Stimulated activated CD4-positive, alpha-beta T cell treated with anti-CD3 and anti-CD28 coated beads, Interleukin-4, amount 100 ng/mL, for 4 hours (primary cell): ENCODE data around the gene SLC30A10.
"Not testable (repeated sequence)": the region's sequence is repeated elsewhere in the genome, so short reads cannot be mapped to it uniquely, and the experiment has no call there.

Experiments used
- DNase-seq, 2 experiments: peaks; one replicate each; pipeline ENCODE4 v3.0.0-alpha.2; 2020

The SLC30A10 gene

DNA sequence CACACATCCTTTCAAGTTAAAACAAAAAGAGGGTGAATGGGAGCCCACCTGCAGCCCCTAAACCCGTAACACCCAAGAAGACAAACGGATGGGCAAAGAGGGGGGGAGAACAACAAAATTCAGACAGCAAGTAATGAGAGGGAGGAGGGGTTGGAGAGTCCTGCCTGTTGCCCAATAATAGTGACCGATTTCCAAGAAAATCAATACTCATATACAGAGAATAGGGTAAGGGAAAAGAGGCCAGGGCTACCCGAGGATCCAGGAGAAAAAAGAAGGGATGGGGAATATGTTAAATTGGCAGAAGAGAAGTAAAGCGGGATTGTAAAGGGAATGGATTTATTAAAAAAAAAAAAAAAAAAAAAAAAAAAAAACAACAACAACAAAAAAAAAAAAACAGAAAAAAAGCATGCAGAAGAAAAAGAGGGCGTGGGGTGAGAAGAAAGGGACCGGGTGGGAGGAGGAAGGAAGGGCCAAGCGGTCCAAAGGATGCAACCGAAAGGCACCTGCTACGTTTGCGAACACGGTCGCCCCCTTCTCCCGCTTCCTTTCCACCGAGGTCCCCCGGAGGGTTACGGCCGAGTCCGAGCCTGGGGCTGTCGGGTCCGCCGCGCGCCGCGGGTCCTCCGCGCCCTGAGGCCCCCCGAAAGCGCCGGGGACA lies 930 bp downstream of the SLC30A10 start:
- DNase-seq: no peak

DNA sequence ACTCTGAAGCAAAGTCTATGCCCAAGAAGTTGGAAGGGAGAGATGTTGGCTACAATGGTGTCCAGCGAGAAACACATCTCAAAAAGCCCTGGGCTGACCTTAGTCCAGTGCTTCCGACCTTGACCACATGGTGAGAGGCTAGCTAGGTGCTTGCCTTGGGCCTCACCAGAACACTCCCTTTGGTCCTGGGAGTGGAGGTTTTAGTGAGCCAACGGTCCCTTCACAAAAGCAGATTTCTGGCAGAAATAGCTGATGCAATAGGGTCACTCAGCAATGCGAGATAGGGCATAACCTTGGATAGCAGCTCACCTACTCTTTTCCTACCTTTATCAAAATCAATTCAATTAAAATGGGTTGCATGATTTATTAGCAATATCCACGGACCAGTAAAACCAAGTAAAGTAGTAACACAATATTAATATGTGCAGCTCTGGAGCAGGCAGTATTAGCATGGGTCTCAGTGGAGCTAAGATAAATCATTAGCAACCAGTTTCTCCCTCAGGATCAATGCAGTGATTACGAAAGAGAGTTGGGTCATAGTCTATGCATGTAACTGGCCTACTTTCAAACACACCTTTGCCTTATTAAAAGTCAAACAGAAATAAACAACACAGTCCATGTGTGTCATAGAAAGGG lies 1.9 kb downstream of the SLC30A10 start:
- DNase-seq: no peak

DNA sequence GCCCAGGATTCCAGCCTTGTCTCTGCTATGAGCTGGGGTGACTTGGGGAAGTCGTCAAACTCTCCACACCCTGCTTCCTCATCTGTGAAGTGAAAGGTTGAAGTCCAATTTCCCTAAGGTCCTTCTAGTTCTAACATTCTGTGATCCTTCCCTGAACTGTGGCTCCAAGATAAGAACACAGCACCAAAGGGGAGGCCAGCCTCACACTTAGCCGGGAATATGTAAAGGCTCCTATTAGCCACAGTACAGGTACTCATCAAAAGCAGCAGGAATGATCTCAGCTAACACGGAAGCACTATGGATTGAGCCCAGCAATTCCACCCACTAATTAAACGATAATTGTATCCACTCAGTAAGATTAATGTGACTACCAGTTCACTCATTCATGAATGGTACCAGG lies 4.0 kb downstream of the SLC30A10 start:
- no peak for DNase-seq

DNA sequence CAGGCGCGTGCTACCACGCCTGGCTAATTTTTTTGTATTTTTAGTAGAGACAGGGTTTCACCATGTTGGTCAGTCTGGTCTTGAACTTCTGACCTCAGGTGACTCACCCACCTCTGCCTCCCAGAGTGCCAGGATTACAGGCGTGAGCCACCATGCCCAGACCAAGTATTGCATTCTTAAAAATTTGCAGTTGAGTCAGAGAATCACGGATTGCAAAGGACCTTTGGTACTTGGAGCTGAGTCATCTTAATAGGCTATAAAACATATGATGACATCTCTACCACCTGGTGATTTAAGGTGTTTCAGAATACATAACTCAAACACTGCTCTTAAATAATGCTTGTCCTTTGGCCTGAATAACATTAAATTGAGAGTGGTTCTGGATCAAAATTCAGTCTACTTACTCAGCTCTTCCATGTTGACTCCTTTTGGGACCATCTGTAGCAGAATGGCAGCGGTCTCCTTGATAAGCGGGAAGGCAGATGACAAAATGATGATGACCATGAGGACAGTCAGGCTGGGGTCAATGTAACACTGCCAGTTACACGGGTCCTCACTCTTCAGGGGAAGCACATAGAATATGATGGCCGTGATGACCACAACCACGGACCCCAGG lies 10.4 kb downstream of the SLC30A10 start:
- no peak for DNase-seq

DNA sequence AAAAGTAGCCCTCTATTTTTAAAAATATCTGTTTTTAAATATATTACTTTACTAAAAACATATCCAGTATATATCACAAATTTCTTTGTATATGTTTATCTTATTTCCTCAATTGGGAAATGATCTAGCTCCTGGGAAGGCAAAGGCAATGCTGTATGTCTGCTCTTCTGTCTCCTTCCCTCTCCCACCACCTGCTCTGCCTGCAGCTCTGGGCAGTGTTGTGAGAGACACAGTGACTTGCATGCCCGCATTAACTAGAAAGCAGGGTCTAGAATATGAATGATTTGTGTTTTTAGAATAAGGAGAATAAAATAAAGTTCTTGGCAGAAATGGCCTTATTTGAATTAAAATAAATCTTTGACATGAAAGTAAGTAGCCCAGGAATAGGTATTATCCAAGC lies 11.1 kb downstream of the SLC30A10 start:
- no peak for DNase-seq

DNA sequence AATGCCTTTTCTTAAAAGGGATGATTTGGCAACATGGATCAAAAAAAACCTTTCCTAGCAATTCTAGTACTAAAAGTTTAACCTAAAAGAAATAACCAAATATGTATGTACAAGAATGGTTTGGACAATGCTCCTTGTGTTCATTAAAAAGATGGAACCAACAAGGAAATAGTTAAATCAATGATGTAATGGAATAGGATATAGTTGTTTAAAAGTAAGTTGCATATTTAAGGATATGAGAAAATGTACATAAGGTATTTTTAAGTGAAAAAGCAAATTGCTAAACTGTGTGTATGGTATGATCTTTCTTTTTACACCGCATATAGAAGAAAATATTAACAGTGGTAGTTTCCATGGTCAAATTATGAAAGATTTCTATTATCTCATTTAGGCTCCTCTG lies 12.1 kb downstream of the SLC30A10 start:
- no peak for DNase-seq

DNA sequence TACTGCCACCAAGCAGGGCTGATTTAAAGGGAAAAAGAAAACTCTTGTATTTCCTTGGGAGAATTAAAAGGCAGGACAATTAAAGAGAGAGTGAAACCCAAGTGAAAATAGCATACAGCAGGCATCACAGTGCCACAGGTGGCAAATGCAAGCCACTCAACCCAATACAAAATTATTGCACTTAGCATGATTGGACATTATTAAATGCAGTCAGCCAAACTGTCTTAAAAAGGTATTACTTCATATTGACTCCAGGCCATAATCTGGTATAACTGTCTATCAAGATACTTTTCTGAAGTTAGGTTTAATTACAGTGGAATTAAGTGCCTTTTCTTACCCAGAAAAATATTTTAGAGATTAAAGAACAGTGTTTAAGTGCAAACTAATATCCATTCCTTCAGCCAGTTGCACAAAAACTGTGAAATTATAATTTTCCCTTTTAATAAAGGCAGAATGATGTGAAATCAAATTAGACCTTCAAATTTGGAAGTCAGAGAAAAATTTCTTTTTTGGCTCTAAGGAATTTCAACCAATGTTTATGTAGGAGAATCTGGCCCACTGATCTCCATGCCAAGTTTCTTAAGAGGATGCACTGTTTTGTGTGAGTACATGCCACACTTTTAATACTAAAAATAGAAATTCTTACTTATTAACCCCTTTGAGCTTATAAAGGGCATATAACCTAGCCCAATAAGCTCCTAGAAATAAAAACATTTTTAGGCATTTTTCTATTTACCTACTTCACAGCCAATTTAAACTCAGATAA lies 15.2 kb downstream of the SLC30A10 start:
- DNase-seq: no peak

DNA sequence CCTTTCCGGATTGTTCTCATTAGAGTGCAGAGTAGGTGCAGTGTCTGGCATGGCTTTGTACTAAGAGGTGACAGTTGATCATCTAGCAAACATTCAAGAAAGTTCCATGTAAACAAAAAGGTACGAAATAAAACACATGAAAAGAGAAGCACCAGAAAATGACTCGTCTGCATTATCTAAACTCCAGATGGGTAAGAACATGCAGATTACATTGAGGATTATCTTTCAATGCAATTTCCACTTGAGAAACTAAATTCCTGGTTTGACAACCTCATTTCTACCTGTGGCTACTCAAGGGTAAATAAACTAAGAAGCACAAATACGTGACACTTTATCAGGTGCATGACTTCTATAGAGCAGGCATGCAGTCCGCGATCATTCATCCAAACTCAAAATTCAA lies 17.6 kb downstream of the SLC30A10 start:
- DNase-seq: no peak

DNA sequence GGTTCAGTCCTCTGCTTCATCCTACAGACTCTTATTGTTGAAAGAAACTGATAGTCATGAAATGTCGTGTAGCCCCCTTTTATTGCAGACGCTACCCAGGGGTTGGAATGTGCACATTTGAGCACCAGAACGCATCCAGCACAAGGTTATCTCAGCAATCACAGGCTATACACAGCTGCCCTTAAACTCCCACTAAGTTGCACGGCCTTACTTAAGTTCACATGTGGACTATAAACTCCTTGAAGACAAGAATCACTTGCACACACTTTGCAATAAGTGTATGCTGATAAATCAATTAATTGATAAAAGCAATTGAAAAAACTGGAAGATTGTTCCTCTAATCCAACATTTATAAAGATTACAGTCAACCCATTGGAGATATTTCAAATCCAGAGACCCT lies 18.9 kb downstream of the SLC30A10 start:
- no peak for DNase-seq

DNA sequence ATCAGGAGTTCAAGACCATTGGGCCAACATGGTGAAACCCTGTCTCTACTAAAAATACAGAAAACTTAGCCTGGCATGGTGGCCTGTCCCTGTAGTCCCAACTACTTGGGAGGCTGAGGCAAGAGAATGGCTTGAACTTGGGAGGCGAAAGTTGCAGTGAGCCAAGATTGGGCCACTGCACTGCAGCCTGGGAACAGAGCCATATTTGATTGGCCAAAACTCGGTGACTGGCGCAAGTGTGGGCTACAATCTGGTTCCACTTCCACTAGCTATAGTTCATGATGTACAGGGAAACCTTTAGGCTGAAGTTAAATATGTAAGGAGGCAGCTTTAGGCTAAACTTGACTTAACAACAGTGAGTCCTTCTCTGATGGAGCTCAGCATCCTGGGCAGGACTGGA lies 20.2 kb downstream of the SLC30A10 start:
- DNase-seq: no peak

DNA sequence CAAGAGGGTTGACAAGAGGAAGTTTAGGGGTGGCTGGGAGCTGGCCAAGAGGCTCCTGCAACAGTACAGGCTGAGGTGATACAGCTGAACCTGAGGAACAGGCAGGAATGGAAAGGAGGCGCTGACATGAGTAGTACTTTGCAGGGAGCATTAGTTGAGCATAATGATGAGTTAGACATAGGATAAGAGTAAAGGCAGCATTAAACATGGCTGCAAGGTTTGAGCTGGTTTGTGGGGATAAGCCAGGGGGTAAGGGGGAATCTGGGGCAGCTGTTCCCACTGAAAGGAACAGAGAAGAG lies 20.6 kb downstream of the SLC30A10 start:
- no peak for DNase-seq

DNA sequence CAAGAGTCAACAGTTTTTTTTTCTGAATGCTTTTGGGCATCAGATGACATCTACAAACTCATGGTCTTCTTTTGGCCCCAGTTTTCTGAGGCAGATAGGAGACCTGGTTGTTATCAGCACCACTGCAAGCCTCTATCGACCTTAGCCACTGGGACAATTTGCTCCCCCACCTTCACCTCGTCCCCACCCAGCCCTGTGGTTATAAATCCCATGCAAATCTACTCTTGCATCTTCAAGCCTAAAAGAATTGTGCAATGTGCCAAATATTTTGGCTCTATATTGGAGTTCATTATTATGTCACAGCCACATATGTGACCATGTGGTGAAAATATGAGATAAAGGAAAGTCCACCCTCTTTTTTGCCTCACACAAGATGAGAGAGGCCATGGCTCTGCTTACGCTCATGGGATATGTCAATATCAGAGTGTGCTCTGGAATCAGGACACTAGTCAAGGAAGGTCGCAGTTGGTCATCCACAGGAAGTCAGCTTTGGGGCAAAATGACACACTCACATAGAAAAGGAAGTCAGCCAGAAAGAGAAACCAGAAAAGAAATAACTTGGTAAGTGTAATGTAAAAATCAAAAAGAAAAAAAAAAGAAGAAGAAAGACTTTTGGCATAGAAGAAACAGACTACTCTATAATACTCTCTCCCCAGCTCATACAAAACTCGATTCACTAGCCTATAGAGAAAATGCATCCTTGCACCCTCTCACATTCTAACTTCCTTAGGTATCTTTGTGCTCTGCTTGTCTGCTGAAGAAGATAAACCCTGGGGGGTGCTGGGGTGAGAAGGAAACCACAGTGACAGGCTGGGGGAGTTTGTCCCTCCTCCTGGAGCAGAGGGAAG lies 21.2 kb downstream of the SLC30A10 start:
- no peak for DNase-seq

DNA sequence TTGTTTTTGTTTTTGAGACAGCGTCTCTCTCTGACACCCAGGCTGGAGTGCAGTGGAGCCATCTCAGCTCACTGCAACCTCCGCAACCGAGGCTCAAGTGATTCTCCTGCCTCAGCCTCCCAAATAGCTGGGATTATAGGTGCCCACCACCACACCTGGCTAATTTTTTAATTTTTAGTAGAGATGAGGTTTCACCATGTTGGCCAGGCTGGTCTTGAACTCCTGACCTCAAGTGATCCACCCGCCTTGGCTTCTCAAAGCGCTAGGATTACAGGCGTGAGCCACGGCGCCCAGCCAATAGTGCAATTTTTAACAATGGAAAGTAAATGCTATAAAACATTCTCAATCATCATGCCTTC lies 21.8 kb downstream of the SLC30A10 start:
- DNase-seq: not testable (repeated sequence)

DNA sequence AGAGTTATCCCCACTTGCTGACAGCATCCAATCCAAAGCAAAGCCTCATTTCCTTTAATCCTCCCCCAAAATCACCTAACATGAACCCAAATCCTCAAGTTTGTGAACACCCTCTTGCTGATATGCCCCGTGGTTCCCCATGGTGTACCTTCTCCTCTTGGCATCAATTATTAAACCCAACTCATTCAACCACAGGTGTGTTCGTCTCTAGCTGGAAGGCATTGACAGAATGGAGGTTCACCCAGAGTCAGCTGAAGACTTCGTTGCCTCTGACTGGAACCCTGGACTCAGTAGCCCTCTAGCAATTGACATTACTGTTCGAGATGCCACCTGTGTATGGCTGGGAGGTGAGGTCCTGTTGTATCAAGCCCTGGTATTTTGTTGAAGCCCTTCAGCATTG lies 22.8 kb downstream of the SLC30A10 start:
- no peak for DNase-seq

DNA sequence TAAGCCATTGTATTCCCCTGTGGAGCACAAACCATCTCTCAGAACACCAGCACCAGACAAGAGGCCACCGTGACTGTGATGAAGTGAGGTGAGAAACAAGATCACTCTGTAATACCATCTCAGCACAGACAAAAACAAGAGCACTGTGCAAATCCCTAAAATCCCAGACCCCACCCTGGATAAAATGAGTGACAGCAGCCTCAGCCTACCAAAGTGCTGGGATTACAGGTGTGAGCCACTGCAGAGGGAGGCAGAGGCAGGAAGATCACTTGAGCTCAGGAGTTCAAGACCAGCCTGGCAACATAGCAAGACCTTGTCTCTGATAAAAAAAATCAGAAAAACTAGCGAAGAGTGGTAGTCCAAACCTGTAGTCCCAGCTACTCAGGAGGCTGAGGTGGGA lies 23.4 kb downstream of the SLC30A10 start:
- DNase-seq: no peak

DNA sequence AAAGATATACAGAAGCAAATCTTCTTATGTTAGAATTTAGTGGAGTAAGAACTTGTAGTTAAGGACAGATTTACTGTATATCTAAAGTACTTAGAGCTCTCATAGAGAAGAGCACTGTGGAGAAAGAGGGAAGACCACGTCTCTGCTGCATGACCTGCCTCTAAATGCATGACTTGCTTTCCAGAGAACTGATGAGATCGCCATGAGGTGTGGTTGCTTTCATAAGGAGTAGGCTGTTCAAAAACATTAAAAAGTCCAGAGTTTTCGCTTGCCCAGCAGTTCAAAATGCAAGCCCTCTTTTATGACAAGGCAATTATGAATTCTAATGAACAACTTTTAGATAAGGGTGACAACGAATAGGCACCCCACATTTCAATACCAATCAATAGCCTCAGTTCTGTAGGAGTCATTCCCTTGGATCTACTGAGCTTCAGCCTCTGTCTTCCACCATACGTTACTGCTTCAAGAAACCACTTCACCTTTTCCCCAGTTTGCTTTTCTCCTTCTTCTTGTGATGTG lies 24.9 kb downstream of the SLC30A10 start:
- DNase-seq: no peak

DNA sequence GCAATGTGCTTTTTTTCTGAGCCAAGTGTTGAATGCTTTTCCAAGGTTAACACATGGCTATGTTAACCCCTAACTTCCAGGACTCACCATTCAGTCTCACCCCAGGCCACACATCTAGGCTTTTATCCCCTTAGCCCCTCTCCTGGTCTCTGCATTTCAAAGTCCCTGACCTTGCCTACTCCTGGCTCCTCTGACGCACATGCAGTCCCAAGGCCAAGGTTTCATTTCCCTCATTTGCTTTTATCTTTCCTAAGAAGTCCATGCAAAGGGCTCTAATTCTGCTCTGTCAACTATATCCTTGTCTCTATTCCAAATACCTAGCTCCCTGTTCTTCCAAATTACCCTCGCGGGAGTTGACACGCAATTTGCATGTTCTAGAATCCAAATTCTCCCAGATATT lies 25.4 kb downstream of the SLC30A10 start:
- DNase-seq: no peak

DNA sequence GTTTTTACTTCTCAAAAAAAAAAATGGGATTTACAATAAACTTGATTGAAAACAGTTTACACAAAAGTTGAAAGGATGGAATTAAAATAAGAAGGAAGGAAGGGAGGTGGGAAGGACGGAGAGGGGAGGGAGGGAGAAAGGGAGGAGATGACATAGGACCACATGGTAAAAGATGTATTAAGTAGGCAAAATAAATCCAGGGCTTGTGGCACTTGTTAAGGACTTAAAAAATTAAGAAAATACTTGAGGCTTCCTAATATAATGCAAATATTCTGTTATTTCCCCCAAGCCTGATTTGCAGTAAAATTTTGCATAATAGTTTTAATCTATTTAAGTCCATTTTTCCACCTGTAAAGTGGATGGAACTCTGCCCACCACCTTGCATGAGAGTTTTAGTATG lies 27.5 kb downstream of the SLC30A10 start:
- DNase-seq: no peak

DNA sequence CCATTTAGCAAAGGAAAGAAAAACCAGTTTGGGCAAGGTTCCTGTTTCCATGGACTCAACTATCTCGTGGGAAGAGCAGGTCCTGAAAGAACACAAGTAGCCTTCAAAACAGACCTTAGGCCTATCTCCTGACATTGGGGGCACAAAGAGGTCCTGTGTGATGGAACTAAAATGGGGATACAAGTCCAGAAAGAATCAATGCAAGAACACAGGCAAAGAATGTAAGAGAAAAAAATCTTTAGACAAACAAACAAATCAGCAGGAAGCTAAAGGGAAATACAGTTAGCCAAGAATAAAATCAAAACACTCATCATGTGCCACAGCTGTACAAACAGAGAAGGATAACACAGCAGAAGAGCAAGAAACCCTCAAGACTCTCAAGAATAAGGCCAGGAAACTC lies 28.2 kb downstream of the SLC30A10 start:
- no peak for DNase-seq

DNA sequence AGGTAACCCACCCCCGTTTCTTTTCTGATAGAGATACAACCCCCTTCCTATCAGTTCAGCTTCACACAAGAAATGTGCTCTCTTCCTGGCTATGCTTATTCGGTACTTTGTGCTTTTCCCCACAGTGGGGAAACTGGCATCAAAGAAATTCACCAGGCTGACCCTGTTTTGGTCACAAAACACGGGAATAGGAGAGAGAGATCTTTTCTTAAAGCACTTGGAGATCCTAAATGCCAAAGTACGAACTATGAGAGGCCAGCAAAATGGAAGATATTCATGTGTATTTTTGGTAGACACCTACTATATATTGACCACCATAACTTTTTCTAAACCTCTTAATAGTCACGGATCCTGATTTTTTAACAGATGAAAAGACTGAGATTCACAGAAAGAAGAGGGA lies 30.0 kb downstream of the SLC30A10 start:
- no peak for DNase-seq

DNA sequence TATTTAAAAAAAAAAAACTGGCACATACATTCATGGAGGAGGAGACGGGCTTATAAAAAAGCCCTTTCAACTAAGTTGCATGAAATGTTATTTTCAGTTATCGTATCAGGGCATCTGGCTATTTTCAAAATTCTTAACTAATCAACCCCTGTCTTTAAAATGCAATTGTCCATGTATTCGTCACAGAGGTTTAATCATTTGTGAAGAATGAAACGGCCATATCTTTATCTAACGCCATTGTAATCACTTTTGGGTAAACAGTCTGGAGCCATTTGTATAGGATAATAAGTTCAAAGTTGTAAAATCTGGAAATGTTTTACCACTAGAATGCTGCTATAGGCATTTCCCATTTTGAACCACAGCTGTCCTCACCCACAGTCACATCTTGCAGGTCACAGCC lies 30.4 kb downstream of the SLC30A10 start:
- DNase-seq: no peak

DNA sequence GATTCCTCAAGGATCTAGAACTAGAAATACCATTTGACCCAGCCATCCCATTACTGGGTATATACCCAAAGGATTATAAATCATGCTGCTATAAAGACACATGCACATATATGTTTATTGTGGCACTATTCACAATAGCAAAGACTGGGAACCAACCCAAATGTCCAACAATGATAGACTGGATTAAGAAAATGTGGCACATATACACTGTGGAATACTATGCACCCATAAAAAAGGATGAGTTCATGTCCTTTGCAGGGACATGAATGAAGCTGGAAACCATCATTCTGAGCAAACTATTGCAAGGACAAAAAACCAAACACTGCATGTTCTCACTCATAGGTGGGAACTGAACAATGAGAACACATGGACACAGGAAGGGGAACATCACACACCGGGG lies 36.1 kb downstream of the SLC30A10 start:
- DNase-seq: not testable (repeated sequence)

DNA sequence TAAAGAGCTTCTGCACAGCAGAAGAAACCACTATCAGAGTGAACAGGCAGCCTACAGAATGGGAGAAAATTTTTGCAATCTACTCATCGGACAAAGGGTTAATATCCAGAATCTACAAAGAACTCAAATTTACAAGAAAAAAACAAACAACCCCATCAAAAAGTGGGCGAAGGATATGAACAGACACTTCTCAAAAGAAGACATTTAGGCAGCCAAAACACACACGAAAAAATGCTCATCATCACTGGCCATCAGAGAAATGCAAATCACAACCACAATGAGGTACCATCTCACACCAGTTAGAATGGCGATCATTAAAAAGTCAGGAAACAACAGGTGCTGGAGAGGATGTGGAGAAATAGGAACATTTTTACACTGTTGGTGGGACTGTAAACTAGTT lies 36.5 kb downstream of the SLC30A10 start:
- not testable (repeated sequence) for DNase-seq
